Fibroblast of pulmonary artery (primary cell): Measurements from ENCODE around the gene TOR4A.

Experiments
- DNase-seq: peaks from one replicate; pipeline ENCODE4 v3.0.0-alpha.2; 2010; ENCODE audit warnings: low read depth
- H3K4me3 ChIP-seq: replicated peaks from 2 replicates; pipeline ENCODE4 v1.5.1; 2011; ENCODE audit warnings: low read depth, mild to moderate bottlenecking, control low read depth, low read length, moderate library complexity
- CTCF ChIP-seq: IDR thresholded peaks from 2 replicates; pipeline ENCODE4 v1.5.1; 2011; ENCODE audit warnings: mild to moderate bottlenecking, control low read depth, low read length, inconsistent platforms; ENCODE audit errors: missing control alignments

TOR4A gene

DNA sequence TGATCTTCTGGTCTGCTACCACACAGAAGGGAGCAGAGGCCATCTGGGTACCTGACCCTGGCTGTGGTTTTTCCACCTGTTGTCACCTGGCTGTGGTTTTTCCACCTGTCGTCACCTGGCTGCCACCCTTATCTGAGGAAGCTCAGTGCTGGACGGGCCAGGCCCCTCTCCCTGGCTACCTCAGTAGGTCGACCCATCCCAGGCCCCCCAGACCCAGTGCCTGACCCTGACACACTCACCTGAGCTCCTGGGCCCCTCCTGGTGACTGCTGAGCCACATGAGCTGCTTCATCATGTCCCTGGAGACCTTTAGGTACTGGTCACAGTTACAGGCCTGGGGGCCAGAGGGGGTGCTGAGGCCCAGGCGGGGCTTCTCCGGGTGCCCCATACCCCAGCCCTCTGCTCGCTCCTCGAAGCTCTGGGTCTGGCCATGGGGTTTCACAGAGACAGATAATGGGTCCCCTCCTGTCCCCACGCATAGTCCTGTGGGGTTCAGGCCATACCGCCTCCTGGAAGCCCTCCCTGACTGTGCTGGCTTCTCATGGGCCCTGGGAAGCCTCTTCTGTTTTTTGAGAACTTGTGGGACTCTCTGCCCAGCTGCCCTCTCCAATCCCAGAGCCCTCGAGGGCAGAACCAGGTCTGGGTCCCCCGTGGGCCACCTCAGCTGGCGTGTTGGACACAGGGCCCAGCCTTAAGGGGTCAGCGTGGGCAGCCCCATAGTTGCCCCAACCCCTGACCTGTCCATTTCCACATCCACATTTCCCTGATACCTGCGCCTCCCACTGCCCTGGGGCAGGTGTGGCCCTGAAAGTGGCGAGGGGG is 32.1 kb downstream of the TOR4A start:
- no peak for DNase-seq
- no peak for TF ChIP-seq CTCF
- H3K4me3 ChIP-seq: no peak overlapping the region

DNA sequence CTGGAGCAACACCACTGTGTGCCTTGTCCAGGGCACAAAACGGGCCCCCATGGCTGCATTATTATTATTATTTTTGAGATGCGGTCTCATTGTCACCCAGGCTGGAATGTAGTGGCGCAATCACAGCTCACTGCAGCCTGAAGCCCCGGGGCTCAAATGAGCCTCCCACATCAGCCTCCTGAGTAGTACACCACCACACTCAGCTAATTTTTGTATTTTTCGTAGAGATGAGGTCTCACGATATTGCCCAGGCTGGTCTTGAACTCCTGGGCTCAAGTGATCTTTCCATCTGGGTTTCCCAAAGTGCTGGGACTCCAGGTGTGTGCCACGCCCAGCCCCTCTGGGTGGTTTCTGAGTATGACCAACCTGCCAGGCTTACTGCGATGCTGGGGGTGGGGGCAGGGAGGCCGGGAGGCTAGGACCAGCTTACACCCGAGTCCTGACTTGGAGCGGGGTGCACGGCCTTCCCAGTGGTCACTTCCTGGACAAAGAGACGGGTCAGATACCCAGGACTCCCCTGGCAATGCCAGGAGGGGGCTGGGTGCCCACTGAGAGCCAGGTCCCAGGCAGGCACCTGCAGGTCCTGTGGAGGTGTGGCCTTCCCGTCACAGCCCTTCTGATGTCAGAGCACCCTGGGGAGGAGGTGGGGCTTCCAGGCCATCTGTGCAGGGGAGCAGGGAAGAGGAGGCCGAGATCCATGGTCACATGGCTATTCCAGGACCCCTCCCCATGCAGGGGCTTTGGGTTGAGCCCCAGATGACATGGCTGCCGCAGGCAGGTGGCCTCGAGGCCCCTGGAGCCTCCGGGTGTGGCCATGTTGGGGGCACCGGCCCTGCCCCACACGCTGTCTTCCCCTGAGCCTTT is 32.9 kb downstream of the TOR4A start:
- TF ChIP-seq CTCF: no peak
- no peak overlapping the region for H3K4me3 ChIP-seq
- DNase-seq: no peak

DNA sequence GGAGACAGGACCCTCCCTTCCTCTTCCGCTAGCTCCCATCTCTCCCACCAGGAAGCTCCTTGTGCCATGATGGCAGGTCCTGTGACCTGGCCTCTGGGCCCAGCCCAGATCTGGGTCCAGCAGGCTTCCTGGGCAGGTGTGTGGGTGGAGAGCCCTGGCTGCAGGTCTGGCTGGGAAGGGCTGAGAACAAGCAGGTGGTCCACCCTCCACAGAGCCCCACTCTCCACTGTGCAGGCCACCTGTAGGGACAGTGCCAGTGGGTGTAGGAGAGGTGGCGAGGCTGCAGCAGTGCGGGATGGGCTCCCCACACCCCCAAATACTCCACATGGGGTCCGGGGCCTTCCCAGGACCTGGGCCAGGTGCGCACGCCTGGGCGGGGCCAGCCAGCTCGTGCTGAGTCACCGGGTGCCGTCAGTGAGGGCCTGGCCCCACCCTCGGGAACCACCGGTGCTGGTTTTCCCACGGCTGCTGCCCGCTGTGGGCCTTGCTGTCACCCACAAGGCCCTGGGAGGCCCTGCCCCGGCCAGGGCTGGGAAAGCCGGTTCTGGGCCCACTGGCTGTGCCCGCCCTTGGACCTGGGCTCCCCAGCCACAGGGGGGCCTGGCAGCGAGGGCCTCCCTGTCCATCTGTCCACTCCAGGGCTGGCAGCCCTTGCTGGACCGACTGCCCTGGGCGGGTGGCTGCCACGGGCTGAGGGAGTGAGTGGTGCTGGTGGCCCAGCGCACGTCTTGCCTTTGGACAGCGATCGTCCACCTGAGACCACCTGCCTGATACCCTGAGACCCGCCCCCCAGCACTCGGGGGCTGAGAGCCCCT is 33.9 kb downstream of the TOR4A start:
- H3K4me3 ChIP-seq: no peak overlapping the region
- DNase-seq: peak; percentile 26
- TF ChIP-seq CTCF: no peak

- no peak for TF ChIP-seq CTCF
- H3K4me3 ChIP-seq: no peak overlapping the region
- no peak for DNase-seq
These were observed 34.7 kb downstream of the TOR4A start for GRCh38 chr9:137311986-137312851.

DNA sequence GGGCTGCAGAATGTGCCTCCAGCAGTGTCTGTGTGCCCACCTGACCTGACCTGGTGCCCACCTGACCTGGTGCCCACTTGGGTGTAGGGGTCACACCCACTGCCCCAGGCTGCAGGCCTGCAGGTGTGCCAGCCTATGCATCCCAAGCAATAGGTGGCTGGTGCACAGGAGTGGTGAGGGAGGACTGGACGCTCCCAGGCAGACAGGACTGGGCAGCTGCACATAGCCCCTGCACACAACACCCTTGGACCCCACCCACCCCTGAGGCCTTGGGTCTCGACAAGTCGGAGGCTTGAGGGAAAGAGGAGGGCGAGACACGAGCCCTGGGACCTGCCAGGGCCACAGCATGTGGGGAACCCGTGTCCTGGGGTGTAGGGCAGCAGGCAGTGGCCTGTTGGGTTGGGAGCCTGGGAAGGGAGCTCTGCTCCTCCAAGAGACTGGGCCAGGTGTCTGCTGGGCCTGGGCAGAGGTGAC is 35.4 kb downstream of the TOR4A start:
- no peak overlapping the region for H3K4me3 ChIP-seq
- DNase-seq: no peak
- TF ChIP-seq CTCF: no peak
